ENCODE results near the gene TRAPPC10.

TRAPPC10 gene

GRCh38 chr21:44067011-44067839, 55.1 kb downstream of the TRAPPC10 start:
- no peak for DNase-seq (ENCODE audit: low spot score)

- DNase-seq (ENCODE audit: low spot score) = no peak
Observed at GRCh38 chr21:44070391-44070790, 58.3 kb downstream of the TRAPPC10 start.

- no peak for DNase-seq (ENCODE audit: low spot score)
Observed at GRCh38 chr21:44071359-44072104, 59.4 kb downstream of the TRAPPC10 start.

- DNase-seq (ENCODE audit: low spot score) = no peak
Observed at GRCh38 chr21:44072111-44072510, 60.0 kb downstream of the TRAPPC10 start.

- DNase-seq (ENCODE audit: low spot score) = no peak
Observed at GRCh38 chr21:44074315-44074958, 62.3 kb downstream of the TRAPPC10 start.

GRCh38 chr21:44076316-44076715, 64.2 kb downstream of the TRAPPC10 start:
- DNase-seq (ENCODE audit: low spot score) = no peak

GRCh38 chr21:44078411-44078981, 66.4 kb downstream of the TRAPPC10 start:
- DNase-seq (ENCODE audit: low spot score) = no peak

- no peak for DNase-seq (ENCODE audit: low spot score)
Observed at GRCh38 chr21:44079446-44079845, 67.3 kb downstream of the TRAPPC10 start.

GRCh38 chr21:44079846-44080245, 67.7 kb downstream of the TRAPPC10 start:
- DNase-seq (ENCODE audit: low spot score) = no peak

- no peak for DNase-seq (ENCODE audit: low spot score)
Observed at GRCh38 chr21:44082648-44083440, 70.7 kb downstream of the TRAPPC10 start.

GRCh38 chr21:44083631-44084291, 71.7 kb downstream of the TRAPPC10 start:
- no peak for DNase-seq (ENCODE audit: low spot score)

- no peak for DNase-seq (ENCODE audit: low spot score)
Observed at GRCh38 chr21:44084496-44085241, 72.6 kb downstream of the TRAPPC10 start.

- DNase-seq (ENCODE audit: low spot score) = no peak
Observed at GRCh38 chr21:44085491-44086321, 73.6 kb downstream of the TRAPPC10 start.

GRCh38 chr21:44086636-44087425, 74.7 kb downstream of the TRAPPC10 start:
- DNase-seq (ENCODE audit: low spot score) = no peak

- DNase-seq (ENCODE audit: low spot score) = no peak
Observed at GRCh38 chr21:44087426-44088400, 75.6 kb downstream of the TRAPPC10 start.

- DNase-seq (ENCODE audit: low spot score) = no peak
Observed at GRCh38 chr21:44088401-44088780, 76.3 kb downstream of the TRAPPC10 start.
